ENCODE data around the gene OR2H2.

Gene OR2H2

GRCh38 chr6:29584821-29585220, at the start of gene OR2H2:
TSS of gene OR2H2 (plus strand) at chr6:29585121. CDS start at chr6:29587945, 2,824 bp downstream.
- H3K4me3 ChIP-seq: no peak within 1 kb of the TSS
- H3K27ac ChIP-seq: no peak within 1 kb of the TSS

GRCh38 chr6:29537714-29538403, 47.1 kb upstream of the OR2H2 start:
- Histone ChIP-seq H3K4me3 (no peak overlapping the region), H3K27ac (no peak overlapping the region)

GRCh38 chr6:29547573-29547972, 37.3 kb upstream of the OR2H2 start:
- Histone ChIP-seq H3K27ac (no peak overlapping the region), H3K4me3 (no peak overlapping the region)

DNA sequence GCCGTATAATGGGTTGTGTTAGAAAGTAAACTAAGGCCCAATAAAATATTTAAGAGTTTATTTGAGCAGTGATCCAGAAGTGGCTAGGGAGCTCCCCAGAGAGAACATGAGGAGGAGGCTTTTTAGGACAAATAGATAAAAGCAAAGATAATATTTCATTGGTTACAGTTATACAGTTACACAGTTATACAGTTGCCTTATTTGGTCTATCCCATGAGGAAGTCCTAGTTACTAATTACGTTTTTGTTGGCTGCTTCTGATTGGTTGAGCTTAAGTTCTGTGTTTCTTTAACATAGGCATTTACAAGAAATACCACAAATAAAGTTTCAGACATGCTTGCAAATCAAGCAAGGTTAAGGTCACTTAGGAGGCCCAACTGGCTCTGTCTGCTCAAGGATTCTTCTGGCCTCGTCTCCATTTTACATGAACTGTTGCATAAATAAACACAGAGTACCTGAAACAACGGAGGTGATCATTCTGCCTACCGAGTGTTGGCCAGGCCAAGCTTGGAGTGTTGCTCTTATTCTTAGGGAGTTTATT, 32.3 kb upstream of the OR2H2 start:
- Histone ChIP-seq H3K27ac (peak overlapping the region in 2 of 21 experiments; percentile 12 to 37), H3K4me3 (peak overlapping the region in 4 of 7 experiments; percentile 30 to 36 (median 34))

DNA sequence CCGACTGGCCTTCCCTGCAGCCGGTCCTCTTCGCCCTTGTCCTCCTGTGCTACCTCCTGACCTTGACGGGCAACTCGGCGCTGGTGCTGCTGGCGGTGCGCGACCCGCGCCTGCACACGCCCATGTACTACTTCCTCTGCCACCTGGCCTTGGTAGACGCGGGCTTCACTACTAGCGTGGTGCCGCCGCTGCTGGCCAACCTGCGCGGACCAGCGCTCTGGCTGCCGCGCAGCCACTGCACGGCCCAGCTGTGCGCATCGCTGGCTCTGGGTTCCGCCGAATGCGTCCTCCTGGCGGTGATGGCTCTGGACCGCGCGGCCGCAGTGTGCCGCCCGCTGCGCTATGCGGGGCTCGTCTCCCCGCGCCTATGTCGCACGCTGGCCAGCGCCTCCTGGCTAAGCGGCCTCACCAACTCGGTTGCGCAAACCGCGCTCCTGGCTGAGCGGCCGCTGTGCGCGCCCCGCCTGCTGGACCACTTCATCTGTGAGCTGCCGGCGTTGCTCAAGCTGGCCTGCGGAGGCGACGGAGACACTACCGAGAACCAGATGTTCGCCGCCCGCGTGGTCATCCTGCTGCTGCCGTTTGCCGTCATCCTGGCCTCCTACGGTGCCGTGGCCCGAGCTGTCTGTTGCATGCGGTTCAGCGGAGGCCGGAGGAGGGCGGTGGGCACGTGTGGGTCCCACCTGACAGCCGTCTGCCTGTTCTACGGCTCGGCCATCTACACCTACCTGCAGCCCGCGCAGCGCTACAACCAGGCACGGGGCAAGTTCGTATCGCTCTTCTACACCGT, 31.5 kb upstream of the OR2H2 start:
- H3K4me3 ChIP-seq: peak overlapping the region; percentile 16 to 36 (median 30)
- H3K27ac ChIP-seq: peak overlapping the region in 4 of 21 experiments; percentile 12 to 45 (median 38)

GRCh38 chr6:29554764-29555163, 30.2 kb upstream of the OR2H2 start:
- H3K4me3 ChIP-seq: no peak overlapping the region
- H3K27ac ChIP-seq: no peak overlapping the region

DNA sequence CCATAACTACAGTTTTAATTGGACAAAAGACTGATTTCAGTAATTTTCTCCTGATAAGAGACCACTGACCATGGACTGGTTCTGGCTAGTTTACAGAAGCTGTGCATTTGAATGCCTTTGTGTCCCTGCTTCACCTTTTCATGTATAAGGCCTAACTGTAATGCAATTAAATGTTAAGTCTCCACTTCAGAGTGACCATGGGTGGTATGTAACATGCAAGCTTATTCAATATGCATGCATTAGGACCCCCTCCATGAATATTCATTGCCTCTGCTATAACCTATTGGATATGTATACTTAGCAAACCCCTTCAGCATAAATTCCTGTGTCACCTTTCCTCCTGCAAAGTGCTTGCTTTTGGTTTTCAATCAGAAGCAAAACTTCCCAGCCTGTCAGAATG, 27.6 kb upstream of the OR2H2 start:
- no peak overlapping the region for H3K4me3 ChIP-seq

GRCh38 chr6:29558439-29559079, 26.4 kb upstream of the OR2H2 start:
- H3K27ac ChIP-seq: peak overlapping the region in 1 of 21 experiments; percentile 37
- no peak overlapping the region for H3K4me3 ChIP-seq

More for the DNA sequence above, 27.6 kb upstream of the OR2H2 start:
- no peak overlapping the region for H3K27ac ChIP-seq

DNA sequence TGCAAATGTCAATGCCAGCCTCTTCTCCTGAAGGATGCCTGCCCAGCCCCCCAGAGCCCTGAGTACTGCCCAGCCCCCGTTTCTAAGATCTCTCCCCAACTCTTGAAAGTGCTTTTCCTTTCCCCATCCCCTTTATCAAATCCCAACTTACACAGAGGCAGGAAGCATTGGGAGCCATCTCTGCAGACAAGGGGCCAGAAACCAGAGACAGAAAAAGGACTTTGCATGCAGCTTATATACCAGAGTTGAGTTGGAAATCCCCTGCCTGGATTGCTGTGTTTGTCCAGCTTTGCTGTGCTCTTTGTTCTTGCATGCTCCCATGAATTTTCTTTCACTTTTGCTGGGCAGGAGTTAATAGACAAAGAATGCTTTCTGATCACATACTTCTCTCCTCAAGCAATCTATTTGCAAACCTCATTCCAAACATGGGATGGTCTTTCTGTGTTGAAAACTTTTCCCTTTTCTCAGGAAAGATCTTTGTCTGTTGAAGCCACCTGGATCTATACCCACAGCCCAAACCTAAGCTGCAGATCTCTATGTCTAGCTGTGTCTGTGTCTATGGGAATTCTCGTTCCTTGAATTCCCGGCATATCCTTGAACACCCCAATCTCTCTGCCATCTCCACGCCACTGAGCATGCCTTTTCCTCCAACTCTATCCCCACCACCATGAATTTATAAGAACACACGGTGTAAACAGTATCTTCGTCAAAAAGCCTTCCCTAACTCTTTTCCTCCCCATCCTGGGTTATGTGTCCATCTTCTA, 25.2 kb upstream of the OR2H2 start, which contains the start of gene UBD:
TSS of gene UBD (minus strand) at position 209 of the 764 bp plus-strand sequence. CDS start at position 178, 31 bp downstream.
- no peak within 1 kb of the TSS for H3K4me3 ChIP-seq
- peak within 1 kb of the TSS in 2 of 21 experiments; percentile 37 to 38 for H3K27ac ChIP-seq

DNA sequence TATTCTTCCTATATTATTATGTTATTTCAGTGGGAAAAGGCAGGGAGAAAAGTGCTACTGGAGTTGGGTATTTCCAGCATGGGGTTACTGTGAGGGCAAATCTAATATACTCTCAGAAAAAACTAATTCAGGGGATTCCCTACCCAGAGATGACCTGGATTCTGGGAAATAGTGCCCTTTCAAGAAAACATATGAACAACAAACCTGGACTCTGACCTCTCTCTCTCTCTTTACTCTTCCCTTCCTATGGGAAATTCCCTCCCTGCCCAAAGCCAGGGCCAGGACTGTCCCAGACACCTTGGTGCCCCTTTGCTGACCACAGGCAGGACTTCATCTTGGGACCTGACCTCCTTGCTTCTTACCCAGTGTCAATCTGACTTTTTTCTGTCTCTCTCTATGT, 23.8 kb upstream of the OR2H2 start:
- Histone ChIP-seq H3K4me3 (no peak overlapping the region), H3K27ac (no peak overlapping the region)

DNA sequence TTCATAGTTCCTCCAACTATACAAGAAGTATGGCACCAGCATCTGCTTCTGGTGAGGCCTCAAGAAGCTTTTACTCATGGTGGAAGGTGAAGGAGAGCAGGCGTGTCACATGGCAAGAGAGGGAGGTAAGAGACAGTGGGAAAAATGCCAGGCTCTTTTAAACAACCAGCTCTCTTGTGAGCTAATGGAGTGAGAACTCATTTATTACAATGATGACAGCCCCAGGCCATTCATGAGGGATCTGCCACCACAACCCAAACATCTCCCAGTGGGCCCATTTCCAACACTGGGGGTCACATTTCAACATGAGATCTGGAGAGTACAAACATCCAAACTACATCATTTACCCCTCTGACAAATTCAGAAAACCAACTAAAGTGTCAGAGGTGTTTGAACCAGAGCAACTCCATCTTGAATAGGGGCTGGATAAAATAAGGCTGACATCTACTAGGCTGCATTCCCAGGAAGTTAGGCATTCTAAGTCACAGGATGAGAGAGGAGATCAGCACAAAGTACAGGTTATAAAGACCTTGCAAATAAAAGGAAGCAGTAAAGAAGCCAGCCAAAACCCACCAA, 23.2 kb upstream of the OR2H2 start:
- no peak overlapping the region for H3K27ac ChIP-seq
- H3K4me3 ChIP-seq: no peak overlapping the region

DNA sequence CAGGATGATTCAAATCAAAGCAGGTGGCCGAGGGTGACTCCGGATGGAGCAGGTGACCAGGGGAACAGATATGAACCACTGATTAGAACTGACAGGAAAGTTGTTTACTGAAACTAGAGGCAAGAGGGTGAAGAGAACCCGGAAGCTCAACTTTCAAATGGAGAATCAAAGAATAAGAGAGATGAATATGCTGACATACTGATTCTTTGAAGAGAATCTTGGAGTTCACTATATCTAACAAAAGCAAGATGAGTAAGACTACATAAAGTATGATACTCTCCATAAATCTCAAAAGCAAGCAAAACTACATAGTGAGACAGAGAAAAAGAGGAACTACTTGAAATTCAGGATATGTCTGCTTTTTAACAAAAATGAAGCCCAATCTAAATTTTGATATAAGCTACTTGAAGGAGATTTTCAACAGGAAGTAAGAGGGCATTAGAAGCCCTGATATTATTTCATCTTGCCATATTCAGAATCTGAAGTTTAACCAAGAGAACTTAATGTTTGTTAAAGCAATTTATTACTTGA, 21.4 kb upstream of the OR2H2 start:
- H3K4me3 ChIP-seq: no peak overlapping the region
- H3K27ac ChIP-seq: no peak overlapping the region

DNA sequence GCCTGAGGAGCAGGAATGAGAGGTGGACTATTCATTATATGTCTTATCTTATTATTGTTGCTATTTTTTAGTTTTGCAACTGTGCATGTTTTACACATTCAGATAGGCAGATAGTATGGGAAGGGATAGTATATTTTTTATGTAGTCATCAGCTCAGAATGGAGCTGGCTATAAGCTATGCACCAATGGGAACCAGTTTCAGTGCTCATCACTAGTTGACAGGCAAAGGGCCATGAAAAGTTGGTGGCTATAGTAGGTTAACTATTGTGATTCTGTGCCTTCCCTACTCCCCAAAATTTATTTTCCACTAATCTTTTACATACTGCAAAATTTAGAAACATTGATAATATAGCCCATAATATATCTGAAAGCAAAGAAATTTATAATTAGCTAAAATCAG, 20.0 kb upstream of the OR2H2 start:
- Histone ChIP-seq H3K27ac (no peak overlapping the region), H3K4me3 (no peak overlapping the region)

GRCh38 chr6:29566856-29567255, 18.1 kb upstream of the OR2H2 start:
- no peak overlapping the region for H3K4me3 ChIP-seq
- no peak overlapping the region for H3K27ac ChIP-seq

DNA sequence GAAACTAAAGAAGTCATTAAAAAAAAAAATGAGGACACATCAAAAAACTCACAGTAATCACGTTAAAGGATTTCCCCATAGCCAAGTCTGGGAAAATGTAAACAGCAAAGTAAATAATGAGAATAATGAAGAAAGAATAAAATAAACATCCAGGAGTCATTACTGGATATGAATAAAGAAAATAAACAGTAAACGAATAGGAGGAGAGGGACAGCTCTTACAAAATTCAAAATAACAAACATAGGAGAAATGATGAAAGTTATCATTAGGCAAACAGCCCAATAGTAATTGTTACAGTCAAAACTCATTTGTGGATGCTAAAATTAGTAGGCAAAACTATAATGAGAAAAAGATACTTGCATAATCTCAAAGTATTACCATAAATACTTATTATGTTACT, 17.4 kb upstream of the OR2H2 start:
- H3K4me3 ChIP-seq: no peak overlapping the region
- H3K27ac ChIP-seq: no peak overlapping the region

GRCh38 chr6:29567991-29568390, 16.9 kb upstream of the OR2H2 start:
- Histone ChIP-seq H3K27ac (no peak overlapping the region), H3K4me3 (no peak overlapping the region)

DNA sequence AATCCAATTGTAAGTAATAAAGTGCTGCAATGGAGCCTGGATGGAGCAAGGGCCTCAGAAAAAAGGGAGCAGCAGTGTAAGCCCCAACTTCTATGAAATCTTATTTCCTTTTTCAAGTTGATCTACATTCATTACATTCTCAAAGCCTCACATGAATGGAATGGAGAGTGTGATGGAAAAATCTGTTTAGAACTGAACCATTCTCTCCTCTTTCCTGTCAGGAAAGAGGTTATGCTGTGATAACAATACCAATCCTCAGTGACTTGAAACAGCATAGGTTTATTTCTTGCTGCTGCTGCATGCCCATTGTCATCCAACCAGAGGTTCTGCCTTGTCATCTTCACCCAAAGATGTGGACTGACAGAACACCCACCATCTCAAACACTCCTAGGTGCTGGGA, 8.9 kb upstream of the OR2H2 start:
- Histone ChIP-seq H3K27ac (no peak overlapping the region), H3K4me3 (no peak overlapping the region)

GRCh38 chr6:29577544-29577943, 7.4 kb upstream of the OR2H2 start:
- Histone ChIP-seq H3K4me3 (no peak overlapping the region), H3K27ac (no peak overlapping the region)
